Endothelial cell of umbilical vein (primary cell): ENCODE results near the gene LAMC1. TPM values are rescaled to one million over a fixed set of nuclear protein-coding genes. Genes with fewer than 3 reads are reported as not detected.

Experiments used
- BruUV-seq: library from RNA; stranded (reverse); fragments of 400-500 nt; replicated peaks from 2 replicates; lab custom pipeline; 2021; lab: Mats Ljungman, UMichigan
- CTCF ChIA-PET: fragments of 300-600, 350-600 bp; sonication (Branson Sonifier 250); formaldehyde crosslinking; loops from one replicate; lab custom pipeline; 2021; ENCODE audit warnings: antibody characterized with exemption, inconsistent platforms; lab: Charles Lee
- POLR2A ChIA-PET: fragments of 300-600, 350-600 bp; sonication (Branson Sonifier 250); formaldehyde crosslinking; loops from one replicate; lab custom pipeline; 2021; ENCODE audit warnings: antibody characterized with exemption, inconsistent platforms; lab: Charles Lee
- DNase-seq: peaks from one replicate; pipeline ENCODE4 v3.0.0-alpha.2; 2011; ENCODE audit warnings: low read depth, low spot score
- FAIRE-seq: peaks from 2 replicates; lab custom pipeline; 2011; peaks lifted over from hg19 to GRCh38; lab: Jason Lieb, UNC
- H2AFZ ChIP-seq: 2 replicates; pipeline ENCODE4 v1.6.0; 2012; ENCODE audit warnings: low read depth, low read length, control low read depth, inconsistent platforms
- H3K27ac ChIP-seq: 2 replicates; pipeline ENCODE4 v1.5.1; 2011; ENCODE audit warnings: low read depth, mild to moderate bottlenecking, control low read depth, low read length, moderate library complexity; ENCODE audit not compliant: insufficient read depth
- H3K27me3 ChIP-seq, 2 experiments: 2 replicates each; pipeline versions ENCODE4 v1.6.0 to v1.6.1; 2011; ENCODE audit warnings: low read length in 2 of 2, mixed read lengths in 1 of 2; ENCODE audit not compliant: control insufficient read depth in 2 of 2, insufficient read depth in 2 of 2
- H3K36me3 ChIP-seq, 2 experiments: 2 replicates in 1 of 2; 3 replicates in 1 of 2; pipeline ENCODE4 v1.5.1; 2011; ENCODE audit warnings: low read length in 2 of 2, mild to moderate bottlenecking in 1 of 2, moderate library complexity in 1 of 2; ENCODE audit not compliant: control insufficient read depth in 2 of 2, insufficient read depth in 2 of 2; ENCODE audit errors: extremely low read depth in 1 of 2
- H3K4me1 ChIP-seq: 3 replicates; pipeline ENCODE4 v1.5.1; 2011; ENCODE audit warnings: mild to moderate bottlenecking, low read length; ENCODE audit not compliant: control insufficient read depth, insufficient read depth; ENCODE audit errors: extremely low read depth
- H3K4me2 ChIP-seq: 2 replicates; pipeline ENCODE4 v1.6.1; 2011; ENCODE audit warnings: low read length, control low read depth, mixed read lengths; ENCODE audit not compliant: insufficient read depth
- H3K4me3 ChIP-seq, 3 experiments: fragments of 200-600 bp in 1 of 3; sonication (generic), shearing (Covaris generic) in 1 of 3; replicated peaks in 1 of 3; 2 replicates each; pipeline ENCODE4 v1.5.1; 2011 to 2016; ENCODE audit warnings: control low read depth in 3 of 3, low read length in 3 of 3, mild to moderate bottlenecking in 2 of 3, inconsistent platforms in 1 of 3, low read depth in 1 of 3, moderate library complexity in 1 of 3; ENCODE audit not compliant: insufficient read depth in 1 of 3
- H3K79me2 ChIP-seq: 2 replicates; pipeline ENCODE4 v1.6.0; 2012; ENCODE audit warnings: low read length, inconsistent platforms; ENCODE audit not compliant: control insufficient read depth, insufficient read depth
- H3K9ac ChIP-seq: replicated peaks from 2 replicates; pipeline ENCODE3; 2011; ENCODE audit warnings: low read length, control low read depth; ENCODE audit not compliant: insufficient read depth; ENCODE audit errors: extremely low read depth
- H3K9me1 ChIP-seq: replicated peaks from 3 replicates; pipeline ENCODE4 v1.6.0; 2011; ENCODE audit warnings: mild to moderate bottlenecking, low read length; ENCODE audit not compliant: control insufficient read depth, insufficient read depth; ENCODE audit errors: extremely low read depth
- H3K9me3 ChIP-seq: replicated peaks from 2 replicates; pipeline ENCODE4 v1.5.1; 2012; ENCODE audit warnings: low read length, inconsistent platforms; ENCODE audit not compliant: control insufficient read depth, insufficient read depth
- H4K20me1 ChIP-seq: replicated peaks from 2 replicates; pipeline ENCODE3; 2011; ENCODE audit warnings: mild to moderate bottlenecking, low read length; ENCODE audit not compliant: control insufficient read depth, insufficient read depth; ENCODE audit errors: extremely low read depth
- EZH2 ChIP-seq: IDR thresholded peaks from 2 replicates; pipeline ENCODE4 v1.6.1; 2012; ENCODE audit warnings: borderline replicate concordance, low read depth, mild to moderate bottlenecking, moderate library complexity, low read length, inconsistent platforms; ENCODE audit not compliant: severe bottlenecking
- FOS ChIP-seq: IDR thresholded peaks from 2 replicates; pipeline ENCODE4 v1.6.1; 2011; ENCODE audit warnings: mild to moderate bottlenecking, low read length, moderate library complexity, borderline replicate concordance; ENCODE audit not compliant: insufficient read depth
- GATA2 ChIP-seq: IDR thresholded peaks from 2 replicates; pipeline ENCODE4 v1.7.0; 2011; ENCODE audit warnings: low read depth, mild to moderate bottlenecking, moderate library complexity, mixed read lengths, low read length; ENCODE audit not compliant: insufficient read length, insufficient read depth
- JUN ChIP-seq: IDR thresholded peaks from 2 replicates; pipeline ENCODE4 v1.6.1; 2011; ENCODE audit warnings: borderline replicate concordance, low read depth; ENCODE audit not compliant: insufficient read length, insufficient read depth
- MYC ChIP-seq: IDR thresholded peaks from one replicate; pipeline ENCODE4 v1.6.1; 2011; ENCODE audit warnings: mild to moderate bottlenecking, low read depth, low read length
- POLR2A ChIP-seq: IDR thresholded peaks from 2 replicates; pipeline ENCODE4 v1.6.1; 2012; ENCODE audit warnings: low read depth, mild to moderate bottlenecking, control low read depth, low read length
- POLR2AphosphoS5 ChIP-seq: IDR thresholded peaks from 2 replicates; pipeline ENCODE4 v1.6.1; 2012; ENCODE audit warnings: low read depth, mild to moderate bottlenecking, control low read depth, low read length, moderate library complexity; ENCODE audit not compliant: insufficient read depth
- dilution Hi-C: fragments of 300-500 bp; cut with MboI; formaldehyde crosslinking; loops from one replicate; pipeline ENCODE4 v1.15.0; 2019; ENCODE audit warnings: low sequenced_read_pairs; ENCODE audit not compliant: extremely low pct_ligation_motif_present
- intact Hi-C: fragments of 100-400 bp; cut with micrococcal nuclease; formaldehyde crosslinking; loops from one replicate; pipeline ENCODE4 v1.10.0; 2022
- polyA plus RNA-seq, 4 experiments: library from polyadenylated mRNA; depleted of rRNA in 3 of 4; stranded (reverse) in 3 of 4; unstranded in 1 of 4; fragments of >200 nt; gene quantifications; 2 replicates each; pipeline versions ENCODE4 v1.2.1 to v1.2.3, GENCODE V29; 2011 to 2012; ENCODE audit warnings: missing spikeins in 1 of 4
- total RNA-seq: library from RNA; stranded (reverse); gene quantifications from 2 replicates; pipeline ENCODE4 v1.2.3, GENCODE V29; 2021
- TF ChIP-seq, protein P1 (sequence below): IDR thresholded peaks from 2 replicates; pipeline ENCODE4 v1.6.1; 2011; ENCODE audit not compliant: insufficient read depth, insufficient read length
- TF ChIP-seq, protein P2 (sequence below), 2 donors: IDR thresholded peaks; 1 replicate in 1 of 2; 2 replicates in 1 of 2; pipeline ENCODE4 v1.5.1; 2011; ENCODE audit warnings: low read length in 2 of 2, mild to moderate bottlenecking in 2 of 2, moderate library complexity in 2 of 2, control low read depth in 1 of 2, inconsistent platforms in 1 of 2, low read depth in 1 of 2; ENCODE audit not compliant: insufficient read depth in 1 of 2; ENCODE audit errors: extremely low read depth in 1 of 2

LAMC1 gene
- total and polyA plus RNA-seq, 2 donors (not counting 3 experiments of a cell fraction or from before 2014, with no cell fraction given), result 92.5 to 216 TPM

DNA sequence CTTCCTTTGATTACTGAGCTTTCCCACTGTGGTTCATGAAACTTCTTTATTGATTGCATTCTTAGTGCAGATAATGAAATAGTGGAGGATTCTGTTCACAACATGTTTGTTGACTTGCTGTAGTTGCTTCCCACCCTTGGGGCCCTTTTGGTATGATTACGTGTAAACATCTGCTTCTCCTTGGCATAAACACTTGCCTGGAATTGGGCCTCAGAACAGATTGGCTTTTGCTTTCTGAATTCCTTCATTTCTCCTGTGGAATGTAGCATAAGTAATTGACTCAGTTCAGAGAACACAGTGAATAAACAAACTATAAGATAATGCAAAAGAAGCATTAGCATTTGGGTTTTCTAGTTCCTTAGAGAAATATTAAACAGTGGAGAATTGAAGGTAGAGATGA is 103.3 kb downstream of the LAMC1 start:
- dilution Hi-C loops (no loop called here), intact Hi-C loops (no loop called here)
- DNase-seq (no peak), FAIRE-seq (no peak)
- H4K20me1 ChIP-seq, result no peaks in the 10 kb centered on the region
- H3K4me1 ChIP-seq, result peaks cover 10% of the 10 kb centered on the region
- H3K27ac ChIP-seq, result no peak overlapping the region
- H3K4me3 ChIP-seq, result no peak overlapping the region
- H3K9me1 ChIP-seq, result no peaks in the 10 kb centered on the region
- TF ChIP-seq GATA2 (no peak), POLR2AphosphoS5 (no peak), EZH2 (no peak), MYC (no peak), FOS (no peak), POLR2A (no peak), JUN (no peak)
- TF ChIP-seq, protein P1, sequence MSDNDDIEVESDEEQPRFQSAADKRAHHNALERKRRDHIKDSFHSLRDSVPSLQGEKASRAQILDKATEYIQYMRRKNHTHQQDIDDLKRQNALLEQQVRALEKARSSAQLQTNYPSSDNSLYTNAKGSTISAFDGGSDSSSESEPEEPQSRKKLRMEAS, result no peak
- TF ChIP-seq, protein P2, sequence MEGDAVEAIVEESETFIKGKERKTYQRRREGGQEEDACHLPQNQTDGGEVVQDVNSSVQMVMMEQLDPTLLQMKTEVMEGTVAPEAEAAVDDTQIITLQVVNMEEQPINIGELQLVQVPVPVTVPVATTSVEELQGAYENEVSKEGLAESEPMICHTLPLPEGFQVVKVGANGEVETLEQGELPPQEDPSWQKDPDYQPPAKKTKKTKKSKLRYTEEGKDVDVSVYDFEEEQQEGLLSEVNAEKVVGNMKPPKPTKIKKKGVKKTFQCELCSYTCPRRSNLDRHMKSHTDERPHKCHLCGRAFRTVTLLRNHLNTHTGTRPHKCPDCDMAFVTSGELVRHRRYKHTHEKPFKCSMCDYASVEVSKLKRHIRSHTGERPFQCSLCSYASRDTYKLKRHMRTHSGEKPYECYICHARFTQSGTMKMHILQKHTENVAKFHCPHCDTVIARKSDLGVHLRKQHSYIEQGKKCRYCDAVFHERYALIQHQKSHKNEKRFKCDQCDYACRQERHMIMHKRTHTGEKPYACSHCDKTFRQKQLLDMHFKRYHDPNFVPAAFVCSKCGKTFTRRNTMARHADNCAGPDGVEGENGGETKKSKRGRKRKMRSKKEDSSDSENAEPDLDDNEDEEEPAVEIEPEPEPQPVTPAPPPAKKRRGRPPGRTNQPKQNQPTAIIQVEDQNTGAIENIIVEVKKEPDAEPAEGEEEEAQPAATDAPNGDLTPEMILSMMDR (IDR thresholded peaks at IDR 0.05; ENCODE audit: extremely low read depth in 1 of 2, insufficient read depth in 1 of 2, low read depth in 1 of 2, low read length in 2 of 2), result no peak
- no peaks in the 10 kb centered on the region for H3K27me3 ChIP-seq
- peaks cover 31 to 38% of the 10 kb centered on the region in 2 experiments for H3K36me3 ChIP-seq
- ChIA-PET POLR2A (no interaction called here), CTCF (interaction anchor here (1.0 kb wide), 2 partner anchors 47 to 164 kb away, joined by 3 read pairs; no protein-coding TSS in a partner anchor)
- H3K9ac ChIP-seq, result no peak overlapping the region
- no peak overlapping the region for H2AFZ ChIP-seq
- BruUV-seq, result no TSS peak
- H3K79me2 ChIP-seq, result no peaks in the 10 kb centered on the region
- H3K9me3 ChIP-seq, result no peaks in the 10 kb centered on the region
- H3K4me2 ChIP-seq, result no peak overlapping the region
